GM19463 (cell line): ENCODE data around the gene IGFBP5.

ENCODE experiments used
- ATAC-seq: cut with Tn5 transposase; IDR thresholded peaks from one replicate; pipeline ENCODE4 v1.9.1; 2021; ENCODE audit warnings: mild to moderate bottlenecking, moderate library complexity; ENCODE audit not compliant: unreplicated experiment

The IGFBP5 gene

DNA sequence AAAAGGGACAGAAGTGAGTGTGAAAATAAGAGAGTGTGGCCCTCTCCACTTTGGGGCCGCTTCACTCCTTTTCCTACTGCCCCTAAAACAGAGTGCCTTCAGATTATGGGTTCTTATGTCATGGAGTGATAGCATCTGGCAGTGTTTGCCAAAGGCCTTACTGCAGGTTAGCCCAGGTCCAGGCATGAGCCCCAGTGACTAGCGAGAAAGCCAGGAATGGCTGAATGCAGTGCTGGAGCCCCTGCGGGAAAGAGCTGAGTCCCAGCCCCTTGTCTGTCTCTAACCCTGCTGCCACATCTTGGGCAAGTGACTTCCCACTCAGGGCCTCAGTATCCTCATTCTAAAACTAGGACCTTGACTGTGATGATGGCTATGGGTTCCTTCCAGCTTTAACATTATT is 6.0 kb downstream of the IGFBP5 start:
- no peak for ATAC-seq

DNA sequence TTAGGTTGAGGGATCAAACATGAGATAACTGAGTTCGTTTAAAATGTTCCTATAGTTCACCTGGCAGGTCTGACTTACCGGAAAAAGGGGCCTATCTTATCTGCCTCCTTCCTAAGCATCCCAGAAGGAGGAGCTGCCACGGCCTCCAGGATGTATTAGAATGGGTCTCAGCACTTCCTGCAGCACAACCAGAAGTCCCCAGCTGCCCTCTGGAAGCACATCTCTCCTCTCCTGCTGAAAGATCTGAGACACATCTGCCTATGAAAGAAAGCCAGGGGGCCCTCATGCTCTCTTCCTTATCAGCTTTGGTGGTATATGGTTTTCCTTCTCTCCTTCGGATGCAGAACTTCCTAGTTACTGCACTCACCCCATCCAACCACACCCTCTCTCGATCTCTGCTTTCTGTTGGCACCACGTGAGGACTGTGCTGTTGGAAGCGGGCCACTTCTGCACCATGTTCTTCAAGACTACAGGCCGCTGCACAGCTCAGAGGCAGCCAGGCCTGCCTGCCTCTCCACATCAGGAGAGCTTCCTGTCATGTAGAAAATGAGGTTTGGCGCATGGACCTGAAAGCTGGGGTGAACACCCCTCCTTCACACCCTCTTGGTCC is 6.5 kb downstream of the IGFBP5 start:
- ATAC-seq: no peak

DNA sequence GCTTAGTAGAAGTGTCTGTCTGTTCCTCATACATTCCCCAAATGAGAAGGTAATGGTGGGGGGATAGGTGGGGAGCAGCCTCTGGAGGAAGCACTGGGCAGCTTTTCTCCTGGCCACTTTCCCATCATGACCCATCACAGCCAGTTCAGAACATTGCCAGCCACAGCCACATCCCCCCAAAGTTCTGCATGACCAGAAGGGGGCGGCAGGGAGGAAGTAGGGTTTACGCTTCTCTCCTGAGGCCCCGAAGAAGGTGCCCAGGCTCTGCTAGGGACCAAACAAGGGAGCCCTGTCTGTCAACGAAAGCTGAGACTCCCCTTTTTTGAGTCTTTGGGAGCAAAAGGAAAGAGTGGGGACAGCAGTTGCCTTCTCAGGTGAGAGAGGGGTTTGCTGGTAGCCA is 7.7 kb downstream of the IGFBP5 start:
- ATAC-seq: no peak

DNA sequence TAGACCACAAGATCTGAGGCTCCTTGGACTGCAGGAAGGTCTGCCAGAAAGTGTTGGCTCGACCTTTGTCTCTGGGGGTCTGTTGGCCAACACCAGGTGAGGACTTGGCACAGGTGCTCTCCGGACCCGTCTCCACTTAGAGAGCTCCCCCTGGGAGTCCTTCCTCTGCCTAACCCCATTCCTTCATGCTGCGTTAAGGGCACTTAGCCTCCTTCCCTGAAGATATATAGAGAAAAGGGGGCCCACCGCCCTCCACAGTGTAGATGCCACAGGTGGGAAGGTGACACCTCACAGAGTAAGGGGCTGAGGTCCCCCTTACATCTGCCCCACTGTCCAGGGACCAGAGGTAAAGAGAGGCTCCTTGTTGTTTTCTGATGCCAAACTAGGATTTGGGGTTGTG is 8.2 kb downstream of the IGFBP5 start:
- ATAC-seq: no peak

DNA sequence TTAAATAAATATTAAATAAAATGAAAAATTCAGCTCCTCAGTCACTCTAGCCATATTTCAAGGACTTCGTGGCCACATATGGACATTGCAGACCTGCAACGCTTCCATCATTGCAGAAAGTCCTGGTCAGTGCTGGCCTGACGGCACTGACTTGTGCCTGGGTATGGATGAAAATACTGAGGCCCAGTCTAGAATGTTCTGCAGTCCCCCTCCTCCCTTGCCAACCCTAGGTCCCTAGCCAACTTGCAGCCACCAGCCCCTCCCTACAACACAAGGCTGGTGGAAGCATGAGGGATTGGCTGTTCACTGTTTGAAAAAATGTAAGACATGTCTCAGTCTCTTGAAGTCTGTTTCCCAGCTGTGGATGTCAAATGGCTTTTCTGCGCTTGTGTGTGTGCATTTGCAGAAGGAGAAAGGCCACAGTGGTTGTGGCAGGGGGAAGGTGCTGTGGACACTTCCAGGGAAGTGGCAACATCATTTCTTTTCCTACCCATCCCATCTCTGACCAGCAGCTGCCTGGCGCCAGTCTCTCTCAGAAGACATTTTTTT is 9.9 kb downstream of the IGFBP5 start:
- no peak for ATAC-seq

DNA sequence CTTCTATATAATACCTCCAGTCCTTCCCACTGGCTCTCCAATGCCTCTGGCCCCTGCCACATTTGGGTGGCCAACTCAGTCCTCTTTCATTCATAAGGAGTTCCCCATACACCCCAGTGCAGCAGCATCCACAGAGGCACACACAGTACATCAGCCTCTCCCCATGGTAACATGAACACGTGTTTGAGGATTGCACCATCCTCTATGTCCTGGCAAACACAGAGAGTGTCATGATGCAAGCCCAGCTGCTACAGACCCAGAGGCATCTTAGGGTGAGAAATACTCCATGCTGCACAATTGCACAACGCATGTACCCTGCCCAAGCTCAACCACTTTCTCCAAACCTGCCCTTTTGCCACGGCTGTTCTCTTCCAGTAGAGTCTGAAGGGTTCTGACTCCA is 11.5 kb downstream of the IGFBP5 start:
- no peak for ATAC-seq

DNA sequence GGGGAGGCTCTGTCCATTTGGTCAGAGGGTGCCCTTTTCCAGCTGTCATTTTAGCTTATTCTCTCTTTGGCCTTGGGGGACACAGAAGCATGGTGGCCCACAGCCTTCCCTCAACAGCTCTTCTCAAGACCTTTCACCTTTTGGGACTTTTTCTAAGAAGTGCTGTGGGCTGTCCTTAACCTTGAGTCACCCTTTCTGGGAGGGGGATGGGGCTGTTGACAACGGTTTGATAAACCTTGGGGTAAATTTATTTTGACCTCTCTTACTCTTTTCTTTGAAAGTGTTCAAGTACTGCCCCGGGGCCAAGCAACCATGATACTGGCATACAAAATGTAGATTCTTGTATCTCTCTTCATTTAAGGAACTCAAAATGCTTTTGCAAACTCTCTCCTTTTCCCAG is 13.7 kb downstream of the IGFBP5 start:
- no peak for ATAC-seq

DNA sequence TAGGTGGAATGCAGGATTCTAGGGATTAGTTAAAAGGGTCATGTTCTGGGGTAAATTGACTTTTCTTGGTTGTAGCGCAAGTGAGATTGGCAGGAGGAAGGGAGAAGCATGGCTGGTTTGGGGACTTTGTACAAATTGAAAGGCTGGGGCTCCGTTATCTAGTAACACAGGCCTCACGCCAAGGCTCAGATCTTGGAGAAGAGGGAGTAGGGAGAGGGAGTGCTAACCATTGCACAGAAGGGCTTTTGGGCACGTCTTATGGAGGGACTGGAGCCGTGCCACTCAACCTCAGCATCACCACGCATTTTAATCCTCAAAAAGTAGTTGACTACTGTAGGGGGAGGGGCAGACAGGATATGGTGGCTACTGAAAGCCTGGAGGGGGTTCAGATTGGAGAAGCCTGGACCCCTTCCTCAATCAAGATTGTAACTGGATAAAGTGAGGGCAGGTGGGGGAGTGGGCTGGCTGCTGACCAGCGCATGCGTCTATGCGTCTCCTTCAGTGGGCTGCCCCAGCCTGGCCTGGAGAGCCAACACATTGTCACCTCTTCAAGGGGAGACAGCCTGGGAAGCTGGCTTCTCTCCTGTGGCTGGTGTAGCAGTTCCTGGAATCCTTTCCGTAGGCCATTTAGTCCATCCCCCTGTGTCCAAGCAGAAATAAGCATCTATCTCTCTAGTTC is 14.3 kb downstream of the IGFBP5 start:
- no peak for ATAC-seq

DNA sequence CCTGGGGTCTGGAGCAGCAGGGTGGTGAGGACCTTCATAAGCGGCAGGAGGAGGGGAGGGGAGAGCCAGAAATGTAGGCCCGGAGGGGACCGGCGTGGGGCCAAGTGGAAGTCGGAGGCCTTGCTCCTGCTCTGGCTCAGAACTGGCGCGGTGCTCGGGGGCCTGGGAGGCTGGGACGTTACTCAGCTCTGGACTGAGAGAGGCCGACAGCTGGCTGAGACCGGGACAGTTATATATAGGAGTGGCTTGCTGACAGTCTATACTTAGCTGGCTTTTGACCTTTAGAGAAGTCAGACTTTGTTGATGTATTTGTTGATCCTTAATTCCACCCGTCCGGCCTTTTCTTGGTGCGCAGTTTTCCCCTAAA is 15.7 kb downstream of the IGFBP5 start:
- no peak for ATAC-seq

DNA sequence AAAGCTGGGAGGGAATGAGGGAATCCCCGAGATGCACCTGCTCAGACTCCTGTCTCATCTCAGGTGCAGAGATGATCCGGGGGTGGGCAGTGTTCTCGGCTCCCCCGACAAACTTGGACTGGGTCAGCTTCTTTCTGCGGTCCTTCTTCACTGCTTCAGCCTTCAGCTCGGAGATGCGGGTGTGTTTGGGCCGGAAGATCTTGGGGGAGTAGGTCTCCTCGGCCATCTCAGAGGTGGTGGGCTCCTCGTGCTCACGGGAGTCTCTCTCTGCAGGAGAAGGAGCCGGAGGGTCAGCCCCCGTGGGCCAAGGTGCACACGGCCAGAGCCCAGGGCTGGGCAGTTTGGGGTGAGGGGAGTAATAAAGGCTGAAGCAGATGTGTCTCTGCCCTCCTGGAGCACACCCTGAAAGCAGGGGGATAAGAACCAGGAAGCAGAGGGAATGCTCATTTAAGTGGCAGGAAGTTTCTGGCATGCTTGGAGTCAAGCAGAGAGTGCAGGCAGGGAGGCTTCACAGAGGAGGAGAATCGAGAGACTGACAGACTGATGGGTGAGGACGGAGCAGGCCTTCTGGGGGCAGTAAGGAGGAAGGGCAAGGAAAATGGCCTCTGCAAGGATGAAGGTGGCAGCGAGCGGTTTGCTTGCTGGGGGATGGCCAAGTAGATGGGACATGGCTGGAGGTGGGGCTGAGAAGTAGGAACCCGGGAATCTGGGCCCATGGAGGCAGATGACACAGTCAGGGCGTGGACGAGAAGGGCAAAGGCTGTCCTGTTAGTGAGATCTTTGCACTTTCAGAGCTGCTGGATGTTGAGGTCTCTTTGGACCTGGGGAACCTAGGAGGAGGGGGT is 16.3 kb downstream of the IGFBP5 start:
- ATAC-seq: no peak

DNA sequence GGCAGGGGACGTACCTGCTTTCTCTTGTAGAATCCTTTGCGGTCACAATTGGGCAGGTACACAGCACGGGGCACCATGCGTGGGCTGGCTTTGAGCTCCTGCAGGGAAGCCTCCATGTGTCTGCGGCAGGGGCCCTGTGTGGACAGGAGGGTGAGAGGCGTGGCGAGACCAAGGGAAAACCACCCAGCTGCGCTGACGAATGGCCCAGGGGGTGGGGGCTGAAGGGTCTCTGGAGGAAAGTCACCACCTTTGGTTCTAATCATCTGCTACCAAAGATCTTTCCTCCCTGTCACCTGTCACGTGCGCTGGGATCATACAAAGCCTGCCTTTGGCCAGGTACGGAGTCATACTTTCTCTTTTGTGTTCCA is 17.3 kb downstream of the IGFBP5 start:
- ATAC-seq: no peak

DNA sequence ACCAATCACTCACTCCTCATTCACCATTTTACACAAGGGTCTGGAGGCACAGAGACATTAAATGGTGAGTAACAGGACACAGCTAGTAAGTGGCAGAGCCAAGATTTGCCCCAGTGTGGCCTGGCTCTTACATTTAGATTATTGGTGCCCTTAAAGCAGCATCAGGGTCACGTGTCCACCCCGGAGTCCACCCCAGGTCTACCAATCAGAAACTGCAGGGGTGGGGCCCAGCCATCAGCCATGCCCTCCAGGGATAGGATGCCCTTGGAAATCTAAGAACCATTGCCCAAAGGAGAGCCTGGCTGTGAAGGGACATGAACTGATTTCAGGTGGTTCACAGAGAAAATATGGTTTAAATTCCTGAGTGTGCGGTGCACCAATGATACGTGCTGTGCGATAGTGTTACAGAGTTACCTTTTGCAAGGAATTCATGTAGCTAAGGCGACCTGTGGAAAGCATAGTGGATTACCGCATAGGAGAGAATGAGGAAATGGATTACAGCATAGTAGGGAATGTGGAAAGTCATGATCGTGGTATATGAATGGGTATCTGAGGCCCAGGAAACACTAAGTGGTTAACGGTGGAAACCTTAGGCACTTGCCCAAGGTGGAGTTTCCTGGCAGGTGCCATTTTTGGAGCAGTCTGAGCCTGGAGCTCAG is 17.8 kb downstream of the IGFBP5 start:
- no peak for ATAC-seq

DNA sequence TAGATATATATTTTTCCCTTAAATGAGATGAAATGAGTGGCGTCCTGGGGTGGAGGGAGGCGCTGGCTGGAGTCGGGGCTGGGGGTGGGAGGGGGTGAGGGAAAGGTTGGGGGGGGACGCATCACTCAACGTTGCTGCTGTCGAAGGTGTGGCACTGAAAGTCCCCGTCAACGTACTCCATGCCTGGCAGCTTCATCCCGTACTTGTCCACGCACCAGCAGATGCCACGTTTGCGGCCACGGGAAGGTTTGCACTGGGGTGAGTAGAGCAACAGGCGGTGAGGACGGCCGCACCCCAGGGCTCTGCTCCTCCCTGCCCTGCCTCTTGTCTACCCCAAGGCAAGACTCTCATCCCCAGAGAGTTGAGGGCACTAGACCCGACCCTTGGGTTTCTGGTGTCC is 18.7 kb downstream of the IGFBP5 start:
- ATAC-seq: no peak

DNA sequence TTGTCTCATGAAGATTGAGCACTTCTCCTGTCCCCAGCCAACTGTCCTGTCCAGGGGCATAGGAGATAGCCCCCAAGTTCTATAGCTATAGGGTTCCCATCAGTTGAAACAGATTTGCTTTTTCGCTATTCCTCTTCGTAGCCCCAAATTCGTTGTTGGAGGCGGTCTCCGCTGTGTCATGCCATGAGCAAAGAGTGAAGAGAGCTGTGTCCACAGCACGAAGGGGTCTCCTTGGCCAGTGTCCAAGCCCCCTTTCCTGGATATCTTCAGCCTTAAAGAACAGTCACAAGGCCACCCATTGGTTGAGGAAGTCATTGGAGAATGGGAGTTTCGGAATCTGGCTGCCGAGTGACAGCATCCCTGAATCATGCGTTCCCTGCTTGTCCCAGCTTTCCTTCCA is 21.0 kb downstream of the IGFBP5 start:
- ATAC-seq: no peak

DNA sequence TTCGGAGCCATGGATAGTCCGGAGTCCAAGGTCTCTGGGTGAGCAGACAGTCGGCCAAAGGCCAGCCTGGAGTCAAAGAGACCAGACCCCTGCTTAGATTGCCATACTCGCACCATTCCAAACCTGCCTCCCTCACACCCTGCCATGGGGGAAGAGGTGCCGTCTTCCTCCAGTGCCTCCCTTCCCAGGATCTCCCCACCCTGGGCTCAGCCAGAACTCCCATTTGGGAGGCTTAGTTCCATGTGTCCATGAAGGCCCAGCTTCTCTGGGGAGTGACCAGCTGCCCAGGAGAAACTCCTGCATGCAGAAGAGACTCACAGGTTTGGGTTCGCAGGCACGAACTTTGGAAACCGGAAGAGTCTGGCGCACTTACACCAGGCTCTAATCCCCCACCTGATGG is 21.7 kb downstream of the IGFBP5 start:
- no peak for ATAC-seq

DNA sequence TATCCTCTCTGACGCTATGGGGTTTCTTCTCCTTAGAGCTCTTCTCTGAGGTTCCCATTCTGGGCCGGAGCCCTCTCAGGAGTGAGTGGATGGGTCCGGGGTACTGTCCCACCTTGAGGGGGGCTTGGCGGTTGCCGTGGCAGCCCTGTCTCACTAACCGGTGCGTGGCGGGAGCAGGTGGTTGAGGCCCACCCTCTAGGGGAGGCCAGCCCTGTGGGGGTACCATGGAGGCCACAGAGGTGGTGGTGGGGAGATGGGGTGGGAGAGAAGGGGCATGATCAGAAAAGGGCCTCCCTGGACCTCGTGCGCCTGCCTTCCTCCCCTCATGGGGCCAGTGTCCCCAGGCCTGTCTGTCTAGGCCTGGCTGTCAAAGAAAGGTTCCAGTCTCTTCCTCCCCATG is 22.3 kb downstream of the IGFBP5 start:
- ATAC-seq: no peak

DNA sequence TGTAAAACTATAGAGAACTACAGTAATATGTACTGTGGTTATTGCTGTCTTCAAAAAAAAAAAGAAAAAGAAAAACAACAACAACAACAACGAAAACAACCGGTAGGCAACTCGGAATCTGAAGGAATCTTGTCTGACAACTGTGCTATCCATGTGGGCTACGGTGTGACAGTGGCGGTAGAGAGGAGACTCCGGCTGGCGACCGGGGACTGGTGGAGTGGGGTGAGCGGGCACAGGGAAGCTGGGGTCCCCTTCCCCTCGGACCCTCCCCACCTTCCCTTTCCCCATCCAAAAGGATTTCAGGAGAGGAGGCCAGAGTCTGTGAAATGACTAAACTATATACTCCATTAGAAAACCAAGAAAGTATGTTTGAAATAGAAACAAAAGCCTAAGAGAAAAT is 22.9 kb downstream of the IGFBP5 start:
- no peak for ATAC-seq

DNA sequence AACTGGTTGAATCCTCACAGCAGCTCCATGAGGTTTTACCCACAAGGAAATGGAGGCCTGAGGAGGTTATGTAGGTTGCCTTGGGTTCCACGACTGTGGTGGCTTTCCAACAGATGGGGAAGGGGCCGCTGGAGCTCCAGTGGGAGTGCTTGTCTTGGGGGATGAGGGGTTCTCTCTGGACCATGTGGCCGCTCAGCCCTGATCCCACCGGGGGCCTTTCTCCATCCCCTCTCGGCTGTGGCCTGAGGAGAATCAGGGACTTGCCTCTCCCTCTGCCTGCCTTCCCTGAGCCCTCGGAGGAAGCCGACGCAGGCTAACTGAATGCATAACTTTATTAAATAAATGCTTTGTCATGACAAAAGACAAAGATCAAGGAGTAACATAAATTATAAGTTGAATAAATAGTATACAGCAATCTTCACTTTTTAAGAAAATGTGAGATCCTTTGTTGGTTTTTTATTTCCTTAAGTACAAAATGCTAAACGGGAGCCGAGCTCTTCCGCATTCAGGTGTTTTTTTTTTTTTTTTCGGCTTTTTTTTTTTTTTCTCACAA is 23.5 kb downstream of the IGFBP5 start:
- ATAC-seq: no peak

DNA sequence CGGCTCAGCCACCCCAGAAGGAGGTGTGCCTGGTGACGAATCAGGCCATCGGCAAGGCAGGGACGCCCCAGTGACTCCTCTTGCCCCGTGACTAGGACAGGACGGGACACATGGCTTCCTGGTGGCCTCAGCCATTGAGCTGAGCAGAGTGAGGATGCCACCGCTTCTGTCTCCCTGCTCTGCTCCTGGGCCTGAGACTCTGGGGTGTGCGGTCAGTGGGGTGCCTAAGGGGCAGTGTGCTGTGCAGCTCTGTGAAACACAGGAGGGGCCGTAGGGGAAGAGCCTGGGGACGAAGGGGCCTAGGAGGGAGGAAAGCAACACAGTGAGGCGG is 24.3 kb downstream of the IGFBP5 start:
- no peak for ATAC-seq

DNA sequence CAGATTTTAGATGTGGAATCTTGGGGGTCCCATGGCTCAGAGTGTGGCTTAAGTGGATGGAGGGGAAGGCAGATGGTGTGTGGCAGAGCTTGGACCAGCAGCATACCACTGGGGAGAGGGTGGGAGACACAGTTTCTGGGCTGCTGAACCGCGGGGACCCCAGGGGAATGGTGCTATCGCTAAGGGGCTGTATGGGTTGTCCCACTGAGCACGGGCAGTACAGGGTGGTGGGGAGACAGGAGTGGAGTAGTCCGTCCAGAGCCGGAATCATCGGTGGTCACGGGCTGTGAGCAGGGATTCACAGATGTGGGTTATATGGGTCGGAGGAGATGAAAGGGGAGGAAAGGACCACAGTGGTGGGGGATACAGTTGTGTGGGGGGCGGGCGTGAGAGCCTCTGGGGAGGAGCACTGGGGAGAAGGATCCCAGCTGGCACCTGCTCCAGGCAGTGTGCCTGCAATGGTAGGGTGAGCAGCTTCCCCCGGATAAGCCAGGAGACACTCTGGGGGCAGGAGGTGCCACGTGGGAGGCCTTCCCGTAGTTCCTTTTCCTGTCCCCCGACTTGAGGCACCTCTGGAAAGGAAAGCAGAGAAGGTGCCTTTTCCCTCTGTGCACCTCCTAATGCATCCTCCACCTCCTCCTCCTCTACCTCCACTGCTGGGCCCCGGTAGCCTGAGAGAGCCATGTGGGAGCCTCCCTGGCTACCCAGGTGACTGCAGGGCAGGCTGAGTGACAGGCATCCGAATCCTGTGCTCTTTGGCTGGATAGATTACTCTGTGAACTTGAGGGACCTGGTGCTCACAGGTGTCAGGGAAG is 24.9 kb downstream of the IGFBP5 start:
- ATAC-seq: no peak
